HUES64 (cell line): ENCODE data around the gene DGKI.
A peak's percentile ranks its signal among the peaks of the same experiment; 100 is the strongest.

Experiments
- H3K27ac ChIP-seq: 2 replicates; pipeline ENCODE4 v1.7.0; 2013; ENCODE audit warnings: low read depth, low read length, inconsistent platforms
- H3K27me3 ChIP-seq: 2 replicates; pipeline ENCODE4 v1.6.1; 2013; ENCODE audit warnings: mild to moderate bottlenecking, low read length; ENCODE audit not compliant: insufficient read depth
- H3K36me3 ChIP-seq: 2 replicates; pipeline ENCODE4 v1.6.1; 2013; ENCODE audit warnings: mild to moderate bottlenecking, low read length; ENCODE audit not compliant: insufficient read depth
- H3K4me1 ChIP-seq: 2 replicates; pipeline ENCODE4 v1.6.1; 2013; ENCODE audit warnings: mild to moderate bottlenecking, low read length, moderate library complexity; ENCODE audit not compliant: insufficient read depth
- H3K4me3 ChIP-seq: 2 replicates; pipeline ENCODE4 v1.5.1; 2013; ENCODE audit warnings: mild to moderate bottlenecking, low read length, moderate library complexity
- H3K9ac ChIP-seq: 2 replicates; pipeline ENCODE4 v1.6.1; 2013; ENCODE audit warnings: mild to moderate bottlenecking, low read depth, low read length
- H3K9me3 ChIP-seq: 2 replicates; pipeline ENCODE4 v1.6.1; 2013; ENCODE audit warnings: low read depth, low read length; ENCODE audit not compliant: insufficient read depth
- WGBS: fragments of 150-250, 120-280 bp; methylation state at CpG from one replicate; pipeline ENCODE4 v1.1.7; 2013; ENCODE audit warnings: missing lambda C conversion rate; 5-methylcytosine and 5-hydroxymethylcytosine counted together

The DGKI gene

GRCh38 chr7:137609500-137609899 lies 237.3 kb downstream of the DGKI start:
- Histone ChIP-seq H3K4me3 (no peak overlapping the region), H3K9me3 (no peaks in the 10 kb centered on the region), H3K4me1 (peaks cover 10% of the 10 kb centered on the region; the same call in 1 of the 2 replicates), H3K36me3 (no peaks in the 10 kb centered on the region), H3K27me3 (no peaks in the 10 kb centered on the region), H3K9ac (no peak overlapping the region), H3K27ac (no peak overlapping the region)
- WGBS = 89% methylated on average over 6 of the region's 6 CpGs

GRCh38 chr7:137606061-137606674 lies 240.6 kb downstream of the DGKI start:
- Histone ChIP-seq H3K27me3 (no peaks in the 10 kb centered on the region), H3K27ac (no peak overlapping the region), H3K4me3 (no peak overlapping the region), H3K9me3 (no peaks in the 10 kb centered on the region), H3K36me3 (no peaks in the 10 kb centered on the region), H3K4me1 (no peaks in the 10 kb centered on the region), H3K9ac (no peak overlapping the region)
- WGBS = 84% methylated on average over 4 of the region's 5 CpGs

GRCh38 chr7:137603043-137603442 lies 243.7 kb downstream of the DGKI start:
- H3K36me3 ChIP-seq = no peaks in the 10 kb centered on the region
- no peaks in the 10 kb centered on the region for H3K4me1 ChIP-seq
- no peaks in the 10 kb centered on the region for H3K9me3 ChIP-seq
- H3K27me3 ChIP-seq = no peaks in the 10 kb centered on the region
- no CpG with 5 or more reads among the region's 2 CpGs for WGBS
- H3K4me3 ChIP-seq = no peak overlapping the region
- no peak overlapping the region for H3K27ac ChIP-seq
- no peak overlapping the region for H3K9ac ChIP-seq

GRCh38 chr7:137601642-137602041 lies 245.1 kb downstream of the DGKI start:
- Histone ChIP-seq H3K9me3 (no peaks in the 10 kb centered on the region), H3K9ac (no peak overlapping the region)
- WGBS = 93% methylated on average over 5 of the region's 6 CpGs

GRCh38 chr7:137597856-137598255 lies 248.9 kb downstream of the DGKI start:
- 91% methylated on average over 3 of the region's 4 CpGs for WGBS
- no peak overlapping the region for H3K9ac ChIP-seq
- H3K36me3 ChIP-seq = no peaks in the 10 kb centered on the region
- no peaks in the 10 kb centered on the region for H3K9me3 ChIP-seq
- H3K27me3 ChIP-seq = no peaks in the 10 kb centered on the region
- H3K27ac ChIP-seq = no peak overlapping the region
- no peaks in the 10 kb centered on the region for H3K4me1 ChIP-seq
- no peak overlapping the region for H3K4me3 ChIP-seq

More at GRCh38 chr7:137601642-137602041, 245.1 kb downstream of the DGKI start:
- no peak overlapping the region for H3K4me3 ChIP-seq
- no peaks in the 10 kb centered on the region for H3K4me1 ChIP-seq
- H3K27ac ChIP-seq = no peak overlapping the region
- H3K27me3 ChIP-seq = no peaks in the 10 kb centered on the region
- no peaks in the 10 kb centered on the region for H3K36me3 ChIP-seq

GRCh38 chr7:137593115-137593711 lies 253.6 kb downstream of the DGKI start:
- H3K9me3 ChIP-seq = no peaks in the 10 kb centered on the region
- H3K4me1 ChIP-seq = peaks cover 24% of the 10 kb centered on the region; the same call in 1 of the 2 replicates
- no peak overlapping the region for H3K27ac ChIP-seq
- H3K4me3 ChIP-seq = no peak overlapping the region
- 83% methylated on average over 4 of the region's 5 CpGs for WGBS
- no peak overlapping the region for H3K9ac ChIP-seq
- no peaks in the 10 kb centered on the region for H3K27me3 ChIP-seq
- no peaks in the 10 kb centered on the region for H3K36me3 ChIP-seq

- Histone ChIP-seq H3K36me3 (no peaks in the 10 kb centered on the region), H3K9me3 (no peaks in the 10 kb centered on the region), H3K9ac (peak overlapping the region; percentile 23; the same call in 1 of the 2 replicates), H3K4me1 (peaks cover 24% of the 10 kb centered on the region; the same call in 1 of the 2 replicates), H3K4me3 (no peak overlapping the region), H3K27me3 (no peaks in the 10 kb centered on the region), H3K27ac (no peak overlapping the region)
- WGBS = 43% methylated on average over 6 of the region's 6 CpGs
Observed at GRCh38 chr7:137592232-137592896, 254.4 kb downstream of the DGKI start.

GRCh38 chr7:137591421-137591837 lies 255.3 kb downstream of the DGKI start:
- 67% methylated on average over 5 of the region's 5 CpGs for WGBS
- H3K4me1 ChIP-seq = peaks cover 24% of the 10 kb centered on the region; the same call in 1 of the 2 replicates

GRCh38 chr7:137590756-137591305 lies 255.9 kb downstream of the DGKI start:
- H3K27me3 ChIP-seq = no peaks in the 10 kb centered on the region
- 0 out of 2 replicates have a peak overlapping the region, but pooled peaks have one; percentile 17 for H3K27ac ChIP-seq
- WGBS = 87% methylated on average over 15 of the region's 15 CpGs
- peaks cover 24% of the 10 kb centered on the region; the same call in 1 of the 2 replicates for H3K4me1 ChIP-seq
- no peaks in the 10 kb centered on the region for H3K36me3 ChIP-seq
- no peak overlapping the region for H3K4me3 ChIP-seq
- H3K9me3 ChIP-seq = no peaks in the 10 kb centered on the region
- H3K9ac ChIP-seq = no peak overlapping the region

More at GRCh38 chr7:137591421-137591837, 255.3 kb downstream of the DGKI start:
- Histone ChIP-seq H3K4me3 (no peak overlapping the region), H3K36me3 (no peaks in the 10 kb centered on the region), H3K9me3 (no peaks in the 10 kb centered on the region), H3K9ac (peak overlapping the region; percentile 23; the same call in 1 of the 2 replicates), H3K27ac (peak overlapping the region; percentile 44), H3K27me3 (no peaks in the 10 kb centered on the region)

GRCh38 chr7:137590071-137590755 lies 256.6 kb downstream of the DGKI start:
- Histone ChIP-seq H3K9me3 (no peaks in the 10 kb centered on the region), H3K4me3 (no peak overlapping the region), H3K4me1 (peaks cover 24% of the 10 kb centered on the region; the same call in 1 of the 2 replicates), H3K27ac (no peak overlapping the region), H3K27me3 (no peaks in the 10 kb centered on the region), H3K9ac (no peak overlapping the region), H3K36me3 (no peaks in the 10 kb centered on the region)
- 80% methylated on average over 7 of the region's 7 CpGs for WGBS
